Colonic mucosa (tissue), 4 donors: ENCODE measurements around the gene COMMD10. TPM values are rescaled to one million over a fixed set of nuclear protein-coding genes. Genes with fewer than 3 reads are reported as not detected.

Source experiments
- DNase-seq: peaks from one replicate; pipeline ENCODE4 v3.0.0-alpha.2; 2020
- H3K27ac ChIP-seq: fragments of 200-600 bp; one replicate; pipeline ENCODE4 v1.8.0; 2021
- H3K27me3 ChIP-seq: fragments of 200-600 bp; one replicate; pipeline ENCODE4 v1.8.0; 2021
- H3K36me3 ChIP-seq: fragments of 200-600 bp; one replicate; pipeline ENCODE4 v1.8.0; 2021
- H3K4me1 ChIP-seq: fragments of 200-600 bp; one replicate; pipeline ENCODE4 v1.8.0; 2021; ENCODE audit warnings: mild to moderate bottlenecking
- H3K4me3 ChIP-seq: fragments of 200-600 bp; one replicate; pipeline ENCODE4 v1.8.0; 2021
- H3K9ac ChIP-seq, 2 donors: one replicate each; pipeline ENCODE4 v1.7.0; 2013; ENCODE audit warnings: control low read depth in 2 of 2, low read depth in 2 of 2, low read length in 2 of 2
- H3K9me3 ChIP-seq: fragments of 200-600 bp; one replicate; pipeline ENCODE4 v1.8.0; 2021
- CTCF ChIP-seq: fragments of 200-600 bp; IDR thresholded peaks from one replicate; pipeline ENCODE4 v1.8.0; 2022; ENCODE audit warnings: antibody characterized with exemption, mild to moderate bottlenecking
- intact Hi-C: fragments of 100-400 bp; cut with DNase I; formaldehyde crosslinking; loops from one replicate; pipeline ENCODE4 v1.14.1; 2022
- total RNA-seq, 2 donors: library from RNA; stranded (reverse); fragmentation: NEBNext Ultra II Directional in 1 of 2; extraction: Animal tissue kit (Norgen Biotek cat#: 25700) in 1 of 2; gene quantifications; one replicate each; pipeline ENCODE4 v1.2.1, GENCODE V29; 2021
- donor health status: healthy.
- donor health status: DM: no; HTN: no; CAD: no.
- donor health status: DM: no; HTN: no; CAD: no.

COMMD10 gene
- 10 to 100 TPM; 24.8 to 26.5 TPM for total RNA-seq

GRCh38 chr5:116084871-116085715 lies at the start of gene COMMD10:
TSS of gene COMMD10 (plus strand) at chr5:116085025.
- no peak for TF ChIP-seq CTCF
- H3K4me3 ChIP-seq, result peak within 1 kb of the TSS; percentile 59
- DNase-seq, result peak; percentile 81
- no peaks in the 10 kb centered on the region for H3K9me3 ChIP-seq
- H3K27me3 ChIP-seq, result no peaks in the 10 kb centered on the region
- H3K27ac ChIP-seq, result peak within 1 kb of the TSS; percentile 58
- intact Hi-C loops, result no loop called here
- H3K4me1 ChIP-seq, result peaks cover 12% of the 10 kb centered on the region
- no peaks in the 10 kb centered on the region for H3K36me3 ChIP-seq
- peak within 1 kb of the TSS; percentile 81 to 84 for H3K9ac ChIP-seq

GRCh38 chr5:116035123-116035522 lies 49.7 kb upstream of the COMMD10 start:
- H3K4me3 ChIP-seq, result no peak overlapping the region
- no peaks in the 10 kb centered on the region for H3K4me1 ChIP-seq
- intact Hi-C loops, result no loop called here
- H3K9ac ChIP-seq, result no peak overlapping the region
- H3K27ac ChIP-seq, result no peak overlapping the region
- no peaks in the 10 kb centered on the region for H3K27me3 ChIP-seq
- no peaks in the 10 kb centered on the region for H3K36me3 ChIP-seq
- no peak for DNase-seq
- no peaks in the 10 kb centered on the region for H3K9me3 ChIP-seq
- no peak for TF ChIP-seq CTCF

GRCh38 chr5:116037236-116037822 lies 47.5 kb upstream of the COMMD10 start:
- intact Hi-C loops, result no loop called here
- Histone ChIP-seq H3K9ac (no peak overlapping the region), H3K27ac (no peak overlapping the region), H3K4me3 (no peak overlapping the region), H3K36me3 (no peaks in the 10 kb centered on the region), H3K4me1 (no peaks in the 10 kb centered on the region), H3K9me3 (no peaks in the 10 kb centered on the region), H3K27me3 (no peaks in the 10 kb centered on the region)
- no peak for DNase-seq
- TF ChIP-seq CTCF, result no peak

- no peak for DNase-seq
- no peak for TF ChIP-seq CTCF
- H3K27ac ChIP-seq, result no peak overlapping the region
- intact Hi-C loops, result no loop called here
- H3K4me3 ChIP-seq, result no peak overlapping the region
- H3K36me3 ChIP-seq, result no peaks in the 10 kb centered on the region
- no peak overlapping the region for H3K9ac ChIP-seq
- no peaks in the 10 kb centered on the region for H3K9me3 ChIP-seq
- no peaks in the 10 kb centered on the region for H3K27me3 ChIP-seq
- H3K4me1 ChIP-seq, result no peaks in the 10 kb centered on the region
These were observed 46.0 kb upstream of the COMMD10 start for GRCh38 chr5:116038817-116039216.

- DNase-seq, result no peak
- intact Hi-C loops, result no loop called here
- Histone ChIP-seq H3K36me3 (no peaks in the 10 kb centered on the region), H3K27ac (no peak overlapping the region), H3K9me3 (no peaks in the 10 kb centered on the region), H3K4me1 (no peaks in the 10 kb centered on the region), H3K4me3 (no peak overlapping the region), H3K27me3 (no peaks in the 10 kb centered on the region), H3K9ac (no peak overlapping the region)
- no peak for TF ChIP-seq CTCF
These were observed 42.5 kb upstream of the COMMD10 start for GRCh38 chr5:116042375-116042774.
